ENCODE data around the gene TTLL8. TPM values are rescaled to one million over a fixed set of nuclear protein-coding genes. Genes with fewer than 3 reads are reported as not detected.

Gene TTLL8
- total and polyA plus RNA-seq, 2 of the 8 experiments (the other 6 are each of a cell fraction or from before 2014, with no cell fraction given), result not detected

- no peak overlapping the region; the same call in 1 of the 2 replicates for H2BK12ac ChIP-seq (ENCODE audit: low read depth, low read length)
- H3K9me3 ChIP-seq (ENCODE audit: insufficient read depth in 2 of 2, low read depth in 1 of 2, low read length in 1 of 2), result peaks cover 0 to 12% of the 10 kb centered on the region in 2 experiments; a peak in 2 of 4 replicates
- no peaks in the 10 kb centered on the region; the same call in 1 of the 2 replicates for H3K79me1 ChIP-seq (ENCODE audit: low read depth, low read length)
- CTCF ChIA-PET (ENCODE audit: partially characterized antibody), result interaction anchor here (1.2 to 2.5 kb wide), 6 partner anchors 14 to 249 kb away, joined by 4 to 12 read pairs (median 6); no protein-coding TSS in a partner anchor
- no peak overlapping the region for H2BK15ac ChIP-seq (ENCODE audit: low read length)
- no peak overlapping the region for H4K5ac ChIP-seq (ENCODE audit: insufficient read length, low read depth, low read length)
- no peak overlapping the region for H3K4me3 ChIP-seq (ENCODE audit: extremely low read depth in 1 of 4, insufficient read depth in 2 of 4, low read depth in 3 of 4, low read length in 4 of 4)
- no peak overlapping the region for H3K23ac ChIP-seq (ENCODE audit: insufficient read length)
- no peaks in the 10 kb centered on the region for H3K36me3 ChIP-seq (ENCODE audit: control insufficient read depth in 2 of 4, insufficient read depth in 4 of 4, low read length in 3 of 4)
- H2AK5ac ChIP-seq (ENCODE audit: low read depth, low read length), result no peak overlapping the region
- no peak overlapping the region for H3K9ac ChIP-seq (replicated peaks in 1 of 4; ENCODE audit: extremely low read depth in 1 of 4, low read depth in 3 of 4, low read length in 3 of 4)
- whole genome bisulfite sequencing, 2 experiments (ENCODE audit: extremely low coverage in 1 of 2, insufficient coverage in 1 of 2, insufficient read length in 1 of 2, insufficient replicate concordance in 2 of 2, low coverage in 1 of 2, low lambda C conversion rate in 2 of 2, missing lambda C conversion rate in 1 of 2), result 96% methylated on average over 18 of the region's 20 CpGs; no CpG with 5 or more reads in 1 of the 2 experiments
- H3K27me3 ChIP-seq (replicated peaks in 1 of 4; ENCODE audit: control insufficient read depth in 3 of 4, extremely low read depth in 1 of 4, insufficient read depth in 3 of 4, low read length in 3 of 4), result peaks cover 18 to 47% (median 36%) of the 10 kb centered on the region in 4 experiments
- DNase-seq (ENCODE audit: low read depth in 1 of 2, low spot score in 2 of 2) (no peak), FAIRE-seq (no peak)
- H3K14ac ChIP-seq (ENCODE audit: insufficient read length), result no peak overlapping the region
- H3K79me2 ChIP-seq (ENCODE audit: control insufficient read depth in 1 of 2, insufficient read depth in 2 of 2, low read length in 2 of 2), result no peaks in the 10 kb centered on the region
- no peak overlapping the region for H2BK20ac ChIP-seq (ENCODE audit: low read length)
- peaks cover 0 to 3% of the 10 kb centered on the region in 2 experiments for H4K20me1 ChIP-seq (replicated peaks in 1 of 2; ENCODE audit: control insufficient read depth in 1 of 2, insufficient read depth in 2 of 2, low read length in 2 of 2)
- no peak overlapping the region for H2AFZ ChIP-seq (ENCODE audit: low read length)
- POLR2A ChIA-PET (ENCODE audit: partially characterized antibody), result no interaction called here
- no peak overlapping the region for H2BK5ac ChIP-seq (ENCODE audit: low read depth, low read length)
- TF ChIP-seq SIX5 (IDR thresholded peaks at IDR 0.05; ENCODE audit: low read depth, low read length) (no peak), GTF2F1 (IDR thresholded peaks at IDR 0.05; ENCODE audit: borderline replicate concordance, low read depth, low read length) (no peak), SP2 (IDR thresholded peaks at IDR 0.05; ENCODE audit: low read length) (no peak)
- peaks cover 0 to 15% (median 8%) of the 10 kb centered on the region in 4 experiments; a peak in 6 of 7 replicates for H3K4me1 ChIP-seq (replicated peaks in 1 of 4; ENCODE audit: control insufficient read depth in 3 of 4, insufficient read depth in 4 of 4, low read length in 3 of 4)
- H2BK120ac ChIP-seq (replicated peaks; ENCODE audit: low read depth, low read length), result no peak overlapping the region
- no peak overlapping the region for H3K4ac ChIP-seq (replicated peaks; ENCODE audit: insufficient read length, low read depth, low read length)
- H3K4me2 ChIP-seq (ENCODE audit: insufficient read depth in 1 of 2, low read depth in 2 of 2, low read length in 2 of 2), result no peak overlapping the region
- peak overlapping the region; percentile 51 for H4K8ac ChIP-seq (ENCODE audit: extremely low read depth, insufficient read depth, low read length)
- H3K18ac ChIP-seq (ENCODE audit: extremely low read depth, low read length), result no peak overlapping the region
- no peak overlapping the region for H4K91ac ChIP-seq (replicated peaks; ENCODE audit: insufficient read length, low read length)
- no peak overlapping the region for H3K27ac ChIP-seq (ENCODE audit: low read depth, low read length)
- H3K56ac ChIP-seq (replicated peaks; ENCODE audit: insufficient read length, low read depth, low read length), result no peak overlapping the region
- peaks cover 7% of the 10 kb centered on the region; the same call in 1 of the 2 replicates for H3K23me2 ChIP-seq (ENCODE audit: low read depth, low read length)
Observed at GRCh38 chr22:50016308-50016987, 41.6 kb downstream of the TTLL8 start.

All from H1 (cell line).